Activated CD4-positive, alpha-beta T cell treated with anti-CD3 and anti-CD28 coated beads, Interleukin-2, amount 50 U/mL, for 1 hour (primary cell): ENCODE results near the gene CSF2RB.

Experiments used
- DNase-seq: peaks from one replicate; pipeline ENCODE4 v3.0.0-alpha.2; 2020

Gene CSF2RB

GRCh38 chr22:36922711-36923110 lies 9.3 kb downstream of the CSF2RB start:
- DNase-seq: no peak

DNA sequence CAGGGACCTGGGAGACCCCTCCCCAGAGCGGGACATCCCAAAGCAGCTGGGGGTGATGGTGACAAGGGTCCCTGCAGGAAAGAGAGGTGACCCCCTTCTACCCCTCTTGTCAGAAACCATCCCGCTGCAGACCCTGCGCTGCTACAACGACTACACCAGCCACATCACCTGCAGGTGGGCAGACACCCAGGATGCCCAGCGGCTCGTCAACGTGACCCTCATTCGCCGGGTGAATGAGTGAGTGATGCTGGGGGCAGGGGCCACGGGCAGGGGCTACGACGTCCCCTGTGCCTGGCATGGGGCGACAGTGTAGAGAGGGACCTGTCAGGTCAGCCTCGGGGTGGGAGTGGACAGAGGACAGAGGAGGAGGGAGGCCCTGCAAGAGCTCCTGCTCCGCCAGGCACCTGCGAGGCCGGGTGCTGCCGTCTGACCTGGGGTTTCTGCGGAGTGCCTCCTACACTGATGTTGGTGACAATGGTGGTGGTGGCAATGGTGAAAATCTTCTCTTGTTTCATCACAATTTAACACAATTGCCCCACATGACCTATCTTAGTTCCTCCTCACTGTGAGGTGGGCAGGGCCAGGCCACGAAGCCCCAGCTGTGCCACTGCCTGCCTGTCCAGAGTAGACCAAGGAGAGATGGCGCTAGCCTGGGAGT lies 9.8 kb downstream of the CSF2RB start:
- no peak for DNase-seq

DNA sequence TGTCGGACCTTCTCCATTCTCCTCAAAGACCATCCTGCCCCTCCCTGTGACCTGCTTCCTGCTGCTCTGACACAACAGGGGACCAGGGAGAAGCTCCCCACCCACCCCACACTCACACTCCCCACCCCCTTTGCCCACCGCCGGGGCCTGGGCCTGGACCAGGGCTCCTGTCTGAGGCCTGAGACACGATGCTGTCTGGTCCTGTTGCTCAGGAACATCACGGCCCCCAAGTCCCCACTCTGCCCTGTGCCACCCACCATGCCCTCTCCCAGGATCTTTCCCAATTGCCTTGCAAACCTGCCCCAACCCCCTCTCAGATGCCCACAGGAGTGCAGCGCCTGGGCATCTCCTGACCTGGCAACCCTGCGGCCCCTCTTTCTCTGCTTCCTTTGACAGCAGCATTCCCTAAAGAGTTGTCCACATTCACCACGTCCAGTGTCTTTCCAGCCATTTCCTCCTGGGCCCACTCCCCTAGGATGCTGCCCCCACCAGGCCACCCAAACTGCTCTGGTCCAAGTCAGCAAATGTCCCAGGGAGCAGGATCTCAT lies 10.8 kb downstream of the CSF2RB start:
- DNase-seq: no peak

DNA sequence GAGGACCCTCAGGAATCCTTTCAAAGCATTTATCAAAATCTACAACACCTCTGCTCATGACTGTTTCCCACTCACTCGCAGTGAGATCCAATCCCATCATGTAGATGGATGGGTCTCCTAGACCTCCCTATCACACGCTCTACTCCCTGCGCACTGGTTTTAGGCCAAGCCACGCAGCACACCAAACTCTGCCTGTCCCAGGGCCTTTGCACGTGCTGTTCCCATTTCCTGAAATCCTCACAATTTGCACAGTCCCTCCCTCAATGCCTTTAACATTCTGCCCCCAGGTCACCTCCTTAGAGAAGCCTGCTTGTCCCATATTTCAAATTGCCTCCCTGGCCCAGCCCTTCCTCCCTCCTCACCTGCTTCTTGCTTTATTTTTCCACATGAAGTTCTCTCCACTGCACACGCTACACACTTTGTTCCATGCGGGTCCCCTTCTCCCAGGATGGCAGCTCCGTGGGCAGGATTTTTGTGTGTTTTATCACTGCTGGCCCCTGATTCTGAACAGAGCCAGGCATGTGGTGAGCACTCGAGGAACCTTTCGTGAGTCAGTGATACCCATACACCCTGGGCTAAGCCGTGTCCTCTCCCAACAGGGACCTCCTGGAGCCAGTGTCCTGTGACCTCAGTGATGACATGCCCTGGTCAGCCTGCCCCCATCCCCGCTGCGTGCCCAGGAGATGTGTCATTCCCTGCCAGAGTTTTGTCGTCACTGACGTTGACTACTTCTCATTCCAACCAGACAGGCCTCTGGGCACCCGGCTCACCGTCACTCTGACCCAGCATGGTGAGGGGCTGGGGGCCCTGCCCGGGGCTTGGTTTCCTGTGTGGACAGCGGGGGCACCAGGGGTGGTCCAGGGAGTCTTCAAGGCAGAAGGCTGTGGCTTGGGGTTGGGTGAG lies 12.2 kb downstream of the CSF2RB start:
- no peak for DNase-seq

DNA sequence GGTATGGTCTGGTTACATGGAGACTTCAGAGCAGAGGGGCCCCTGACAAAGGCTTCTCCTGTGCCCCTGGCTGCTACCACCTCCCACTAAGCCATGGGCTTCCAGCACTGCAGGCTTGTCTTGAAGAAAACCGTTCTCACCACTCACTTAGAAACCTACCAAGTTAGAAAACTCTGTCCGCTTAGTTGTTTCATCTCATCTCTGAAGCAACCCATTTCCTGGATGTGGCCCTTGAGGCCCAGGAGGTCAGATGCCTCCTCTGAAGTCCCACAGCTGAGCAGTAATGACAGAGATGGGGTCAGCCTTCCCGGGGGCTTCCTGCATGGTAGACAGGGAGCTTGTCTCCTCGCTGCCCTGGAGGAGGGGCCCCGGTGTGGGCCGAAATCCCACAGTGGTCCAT lies 12.9 kb downstream of the CSF2RB start:
- no peak for DNase-seq

GRCh38 chr22:36926721-36927435 lies 13.4 kb downstream of the CSF2RB start:
- DNase-seq: no peak

DNA sequence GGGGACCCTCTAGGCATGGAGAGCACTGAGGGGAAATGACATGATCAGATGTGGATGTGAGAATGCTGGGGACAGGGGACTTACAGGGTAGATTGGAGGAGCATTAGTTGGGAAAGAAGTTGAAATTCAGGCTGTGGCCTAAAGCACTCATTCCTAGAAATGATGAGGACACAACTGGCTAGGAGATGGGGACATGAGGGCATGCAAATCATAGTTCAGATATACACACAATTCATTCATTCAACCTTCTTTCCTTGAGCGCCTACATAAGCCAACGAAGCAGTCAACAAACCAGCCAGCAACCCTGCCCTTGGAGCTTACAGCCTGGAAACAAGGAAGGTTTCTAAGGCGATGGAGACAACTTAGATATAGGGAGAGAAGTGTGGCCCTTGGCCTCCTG lies 14.2 kb downstream of the CSF2RB start:
- DNase-seq: no peak

GRCh38 chr22:36928196-36928595 lies 14.8 kb downstream of the CSF2RB start:
- no peak for DNase-seq

DNA sequence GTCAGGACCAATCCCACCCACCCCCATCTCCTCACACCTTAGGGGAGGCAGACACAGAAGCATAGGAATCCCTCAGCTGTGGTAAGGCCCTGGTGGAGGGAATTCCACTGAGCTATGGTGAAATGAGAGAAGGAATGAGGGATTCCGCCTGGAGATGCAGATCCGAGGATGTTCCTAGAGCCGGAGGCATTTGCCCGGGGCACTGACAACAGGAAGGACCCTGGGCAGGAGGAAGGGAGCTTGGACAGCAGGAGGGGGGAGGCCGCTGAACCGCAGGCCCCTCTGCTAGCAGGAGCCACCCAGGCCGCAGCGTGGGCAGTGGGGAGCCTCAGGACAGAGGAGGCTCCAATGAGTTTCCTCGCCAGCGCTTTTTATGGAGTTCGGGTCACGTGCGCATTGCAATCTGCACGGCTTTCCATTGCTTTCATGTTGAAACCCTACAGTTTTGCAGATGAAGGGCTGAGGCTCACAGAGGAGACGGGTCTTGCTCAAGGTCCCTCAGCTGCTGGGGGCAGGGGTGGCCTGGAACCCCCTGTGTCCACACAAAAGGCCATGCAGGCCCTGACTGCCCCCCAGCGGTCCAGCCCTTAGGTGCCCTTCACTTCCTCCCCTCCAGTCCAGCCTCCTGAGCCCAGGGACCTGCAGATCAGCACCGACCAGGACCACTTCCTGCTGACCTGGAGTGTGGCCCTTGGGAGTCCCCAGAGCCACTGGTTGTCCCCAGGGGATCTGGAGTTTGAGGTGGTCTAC lies 15.5 kb downstream of the CSF2RB start:
- DNase-seq: no peak

DNA sequence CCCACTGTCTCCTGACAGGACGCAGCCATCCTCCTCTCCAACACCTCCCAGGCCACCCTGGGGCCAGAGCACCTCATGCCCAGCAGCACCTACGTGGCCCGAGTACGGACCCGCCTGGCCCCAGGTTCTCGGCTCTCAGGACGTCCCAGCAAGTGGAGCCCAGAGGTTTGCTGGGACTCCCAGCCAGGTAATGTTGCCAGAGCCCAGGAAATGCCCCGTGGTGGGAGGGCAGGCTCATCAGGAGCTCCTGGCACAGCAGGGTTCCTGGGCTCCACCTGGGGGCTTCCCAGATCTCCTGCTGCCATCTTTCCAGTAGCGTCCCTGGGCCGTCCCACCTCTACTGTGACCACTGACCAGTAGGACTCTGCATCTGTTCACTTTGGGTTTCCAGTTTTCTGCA lies 16.2 kb downstream of the CSF2RB start:
- DNase-seq: no peak

DNA sequence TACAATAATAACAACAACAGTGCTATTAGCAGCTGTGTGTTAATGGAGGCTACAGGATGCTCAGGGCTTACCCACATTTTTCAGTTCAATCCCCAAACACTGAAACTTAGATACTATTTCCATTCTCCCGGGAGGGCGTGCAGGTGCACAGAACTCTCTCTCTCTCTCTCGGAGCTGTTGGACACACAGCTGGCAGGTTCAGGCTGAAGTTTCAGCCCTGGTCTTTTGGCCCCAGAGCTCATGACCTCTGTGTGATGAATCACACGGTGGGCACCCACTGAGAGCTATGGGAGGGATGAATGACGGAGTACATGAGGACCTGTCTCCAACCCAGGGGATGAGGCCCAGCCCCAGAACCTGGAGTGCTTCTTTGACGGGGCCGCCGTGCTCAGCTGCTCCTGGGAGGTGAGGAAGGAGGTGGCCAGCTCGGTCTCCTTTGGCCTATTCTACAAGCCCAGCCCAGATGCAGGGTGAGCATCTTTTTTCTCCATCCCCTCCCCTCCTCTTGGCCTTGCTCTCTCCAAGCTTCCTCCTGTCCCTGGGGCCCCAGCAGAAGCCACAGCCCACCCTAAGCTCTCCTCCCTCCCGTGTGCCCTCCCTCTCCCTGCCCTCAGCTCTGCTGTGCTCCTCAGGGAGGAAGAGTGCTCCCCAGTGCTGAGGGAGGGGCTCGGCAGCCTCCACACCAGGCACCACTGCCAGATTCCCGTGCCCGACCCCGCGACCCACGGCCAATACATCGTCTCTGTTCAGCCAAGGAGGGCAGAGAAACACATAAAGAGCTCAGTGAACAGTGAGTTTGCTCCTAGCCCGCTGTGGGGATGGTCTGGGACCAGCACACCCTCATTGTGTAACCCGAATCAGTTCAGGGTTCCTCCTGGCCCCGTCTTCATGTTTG lies 16.9 kb downstream of the CSF2RB start:
- DNase-seq: no peak

DNA sequence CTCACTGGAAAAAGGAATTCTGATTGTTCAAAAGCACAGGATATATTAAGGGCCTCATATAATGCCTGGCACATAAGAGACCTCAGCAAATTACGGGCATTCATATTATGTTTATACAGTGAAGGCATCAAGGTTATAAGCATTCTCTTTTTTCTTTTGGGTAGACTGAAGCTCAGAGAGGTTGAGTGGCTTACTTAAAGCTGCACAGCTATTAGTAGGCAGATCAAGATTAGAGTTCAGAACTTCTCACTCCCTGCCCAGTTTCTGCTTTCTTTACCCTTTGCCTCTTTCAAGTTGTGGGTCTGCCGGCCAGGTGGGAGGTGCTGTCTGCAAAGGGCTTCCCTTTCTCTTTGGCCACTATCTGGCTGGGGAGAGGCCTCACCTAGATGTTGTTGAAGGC lies 18.0 kb downstream of the CSF2RB start:
- no peak for DNase-seq

DNA sequence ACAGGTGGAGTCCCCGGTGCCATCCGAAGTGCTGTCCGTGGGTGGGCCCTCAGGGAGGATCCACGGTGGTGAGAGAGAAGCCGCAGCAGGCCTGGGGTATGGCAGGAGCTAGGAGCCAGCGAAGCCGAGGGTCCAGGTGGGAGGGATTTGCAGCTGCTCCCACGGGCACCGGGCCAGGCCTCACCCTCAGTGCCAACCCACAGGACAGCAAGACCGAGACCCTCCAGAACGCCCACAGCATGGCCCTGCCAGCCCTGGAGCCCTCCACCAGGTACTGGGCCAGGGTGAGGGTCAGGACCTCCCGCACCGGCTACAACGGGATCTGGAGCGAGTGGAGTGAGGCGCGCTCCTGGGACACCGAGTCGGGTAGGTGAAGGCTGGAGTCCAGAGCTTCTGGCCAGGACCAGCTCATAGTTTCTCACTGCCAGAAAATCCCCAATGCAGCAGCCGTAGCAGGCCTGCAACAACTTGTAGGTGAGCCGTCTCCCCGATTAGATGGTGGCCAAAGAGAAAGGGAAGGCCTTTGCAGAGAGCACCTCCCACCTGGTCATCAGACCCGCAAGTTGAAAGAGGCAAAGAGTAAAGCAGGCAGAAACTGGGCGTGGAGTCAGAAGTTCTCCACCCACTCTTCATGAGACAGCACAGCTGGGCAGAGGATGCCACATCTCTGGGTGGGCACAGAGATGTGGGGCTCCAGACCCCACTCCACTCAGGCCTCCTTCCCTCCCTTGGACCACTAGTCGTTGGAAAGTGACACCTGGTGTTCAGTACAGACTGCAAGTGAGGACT lies 20.4 kb downstream of the CSF2RB start:
- no peak for DNase-seq

GRCh38 chr22:36934418-36935312 lies 21.2 kb downstream of the CSF2RB start:
- no peak for DNase-seq

DNA sequence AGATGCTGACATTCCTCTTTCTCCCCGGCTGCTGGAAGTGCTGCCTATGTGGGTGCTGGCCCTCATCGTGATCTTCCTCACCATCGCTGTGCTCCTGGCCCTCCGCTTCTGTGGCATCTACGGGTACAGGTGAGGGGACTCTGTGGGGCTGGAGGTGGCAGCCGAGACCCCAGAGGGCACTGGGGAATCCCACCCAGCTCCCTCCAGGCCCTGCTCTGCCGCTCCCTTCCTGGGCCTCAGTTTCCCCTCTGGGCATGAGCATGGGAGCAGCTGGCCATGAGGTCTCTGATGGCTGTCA lies 21.8 kb downstream of the CSF2RB start:
- no peak for DNase-seq

DNA sequence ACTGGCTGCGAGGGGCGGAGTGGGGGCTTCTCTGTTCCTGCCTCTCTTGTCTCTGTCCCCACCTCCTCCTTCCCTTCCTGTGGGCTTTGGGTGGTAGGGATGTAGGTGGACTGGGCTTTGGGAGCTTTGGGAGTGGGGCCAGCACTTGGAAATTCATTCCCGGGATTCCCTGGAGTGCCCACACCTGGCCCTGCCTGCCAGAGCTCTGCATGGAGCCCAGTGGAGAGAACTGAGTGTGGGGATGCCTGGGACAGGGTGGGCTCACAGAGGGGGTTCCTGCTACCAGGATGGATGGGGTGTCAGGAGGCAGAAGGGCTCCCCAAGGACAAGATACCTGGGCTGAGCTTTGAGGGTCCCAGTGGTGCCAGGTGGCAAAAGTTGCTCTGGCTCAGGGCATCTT lies 22.3 kb downstream of the CSF2RB start:
- no peak for DNase-seq

DNA sequence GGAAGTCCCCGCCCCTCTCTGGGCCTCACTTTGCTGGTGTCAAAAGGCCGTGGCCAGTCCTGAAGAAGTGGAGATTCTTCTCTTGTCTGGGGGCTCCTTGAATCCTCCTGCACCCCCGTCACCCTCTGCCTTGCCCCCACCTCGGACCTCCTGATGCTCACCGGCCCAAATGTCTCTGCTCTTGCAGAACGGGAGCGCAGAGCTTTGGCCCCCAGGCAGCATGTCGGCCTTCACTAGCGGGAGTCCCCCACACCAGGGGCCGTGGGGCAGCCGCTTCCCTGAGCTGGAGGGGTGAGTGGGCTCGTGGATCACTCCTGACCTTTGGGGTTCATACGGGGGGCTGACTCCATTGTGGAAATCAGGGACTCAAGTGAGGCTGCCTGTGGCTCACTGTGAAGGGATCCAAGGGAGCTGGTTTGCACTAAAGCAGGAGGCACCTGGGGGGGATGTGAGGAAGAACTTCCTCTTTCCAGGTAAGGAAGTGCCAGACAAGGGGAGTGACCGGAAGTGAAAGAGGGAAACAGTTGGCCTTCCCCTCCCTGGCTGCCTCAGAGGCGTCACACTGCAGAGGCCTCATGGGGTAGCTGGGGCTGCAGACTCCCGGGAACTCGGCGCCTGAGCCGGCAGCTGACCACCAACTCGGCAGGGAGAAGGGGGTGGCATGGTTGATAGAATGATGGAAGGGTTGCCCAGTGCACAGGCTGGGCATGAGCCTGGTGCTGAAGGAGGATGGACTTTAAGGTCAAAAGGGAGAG lies 23.1 kb downstream of the CSF2RB start:
- no peak for DNase-seq

GRCh38 chr22:36937319-36938027 lies 24.0 kb downstream of the CSF2RB start:
- DNase-seq: no peak

DNA sequence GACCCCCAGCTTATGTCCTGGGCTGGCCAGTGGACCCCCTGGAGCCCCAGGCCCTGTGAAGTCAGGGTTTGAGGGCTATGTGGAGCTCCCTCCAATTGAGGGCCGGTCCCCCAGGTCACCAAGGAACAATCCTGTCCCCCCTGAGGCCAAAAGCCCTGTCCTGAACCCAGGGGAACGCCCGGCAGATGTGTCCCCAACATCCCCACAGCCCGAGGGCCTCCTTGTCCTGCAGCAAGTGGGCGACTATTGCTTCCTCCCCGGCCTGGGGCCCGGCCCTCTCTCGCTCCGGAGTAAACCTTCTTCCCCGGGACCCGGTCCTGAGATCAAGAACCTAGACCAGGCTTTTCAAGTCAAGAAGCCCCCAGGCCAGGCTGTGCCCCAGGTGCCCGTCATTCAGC lies 24.6 kb downstream of the CSF2RB start:
- DNase-seq: no peak
